ENCODE measurements around the gene XRCC6.
A peak's percentile ranks its signal among the peaks of the same experiment; 100 is the strongest.

The XRCC6 gene

DNA sequence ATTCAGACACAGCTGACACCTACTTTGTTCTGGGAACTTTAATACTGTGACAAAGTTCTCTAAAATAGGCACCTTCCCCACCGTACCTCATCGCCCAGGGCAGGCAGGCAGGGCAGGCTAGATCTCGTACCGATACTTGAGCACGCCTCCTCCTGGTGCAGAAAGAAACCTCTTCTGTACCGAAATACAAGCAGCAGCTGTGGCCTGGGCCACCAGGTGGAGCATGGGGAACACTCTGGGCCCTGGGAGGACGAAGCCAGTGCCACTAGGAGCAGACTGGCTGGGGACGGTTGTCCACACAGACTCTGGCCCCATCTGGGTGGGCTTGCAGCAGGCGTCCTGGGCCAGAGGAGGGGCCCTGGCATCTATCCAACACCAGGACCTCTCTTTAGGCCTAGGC is 44.2 kb upstream of the XRCC6 start:
- TF ChIP-seq TAF1 (IDR thresholded peaks at IDR 0.05; ENCODE audit: low read depth): no peak
- TF ChIP-seq NFIC (IDR thresholded peaks at IDR 0.05): 0 out of 2 replicates have a peak, but pooled peaks have one; percentile 16
- peak; percentile 62 for TF ChIP-seq RAD21 (IDR thresholded peaks at IDR 0.05; ENCODE audit: low read depth)
- TF ChIP-seq EGR1 (IDR thresholded peaks at IDR 0.05): no peak
- TF ChIP-seq TEAD4 (IDR thresholded peaks at IDR 0.05): no peak
- no peak for TF ChIP-seq EP300 (IDR thresholded peaks at IDR 0.05; ENCODE audit: borderline replicate concordance)
- TF ChIP-seq, protein P1, sequence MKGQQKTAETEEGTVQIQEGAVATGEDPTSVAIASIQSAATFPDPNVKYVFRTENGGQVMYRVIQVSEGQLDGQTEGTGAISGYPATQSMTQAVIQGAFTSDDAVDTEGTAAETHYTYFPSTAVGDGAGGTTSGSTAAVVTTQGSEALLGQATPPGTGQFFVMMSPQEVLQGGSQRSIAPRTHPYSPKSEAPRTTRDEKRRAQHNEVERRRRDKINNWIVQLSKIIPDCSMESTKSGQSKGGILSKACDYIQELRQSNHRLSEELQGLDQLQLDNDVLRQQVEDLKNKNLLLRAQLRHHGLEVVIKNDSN (IDR thresholded peaks at IDR 0.05): no peak

DNA sequence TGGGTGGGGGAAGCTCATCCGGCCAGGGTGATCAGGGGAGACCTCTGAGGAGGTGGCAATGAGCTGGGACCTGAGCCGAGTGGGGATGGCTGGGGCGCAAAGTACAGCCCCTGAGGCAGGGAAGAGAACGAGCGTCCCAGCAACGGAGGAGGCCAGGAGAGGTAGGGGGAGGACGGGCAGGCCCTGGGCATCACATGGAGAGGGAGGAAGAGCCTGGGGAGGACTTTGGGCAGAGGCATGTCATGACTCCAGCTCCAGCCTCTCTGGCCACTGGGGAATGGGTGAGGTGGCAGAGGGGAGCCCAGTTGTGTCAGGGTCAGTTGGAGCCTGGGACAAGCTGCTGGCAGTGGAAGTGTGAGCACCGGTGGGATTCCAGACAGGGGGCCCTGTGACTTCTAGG is 43.0 kb upstream of the XRCC6 start:
- TF ChIP-seq CREB1 (IDR thresholded peaks at IDR 0.05; ENCODE audit: low read depth) (no peak), FOXM1 (IDR thresholded peaks at IDR 0.05; ENCODE audit: borderline replicate concordance, low read depth) (no peak), TCF12 (IDR thresholded peaks at IDR 0.05; ENCODE audit: low read depth) (no peak), CEBPB (IDR thresholded peaks at IDR 0.05) (no peak), RAD21 (IDR thresholded peaks at IDR 0.05; ENCODE audit: low read depth) (no peak), TAF1 (IDR thresholded peaks at IDR 0.05; ENCODE audit: low read depth) (no peak), ZBTB7A (IDR thresholded peaks at IDR 0.05; ENCODE audit: low read depth) (no peak), EGR1 (IDR thresholded peaks at IDR 0.05) (no peak), EP300 (IDR thresholded peaks at IDR 0.05; ENCODE audit: borderline replicate concordance) (no peak), TEAD4 (IDR thresholded peaks at IDR 0.05) (no peak), NFIC (IDR thresholded peaks at IDR 0.05) (no peak), YY1 (IDR thresholded peaks at IDR 0.05; ENCODE audit: low read depth) (no peak)
- TF ChIP-seq, protein P2, sequence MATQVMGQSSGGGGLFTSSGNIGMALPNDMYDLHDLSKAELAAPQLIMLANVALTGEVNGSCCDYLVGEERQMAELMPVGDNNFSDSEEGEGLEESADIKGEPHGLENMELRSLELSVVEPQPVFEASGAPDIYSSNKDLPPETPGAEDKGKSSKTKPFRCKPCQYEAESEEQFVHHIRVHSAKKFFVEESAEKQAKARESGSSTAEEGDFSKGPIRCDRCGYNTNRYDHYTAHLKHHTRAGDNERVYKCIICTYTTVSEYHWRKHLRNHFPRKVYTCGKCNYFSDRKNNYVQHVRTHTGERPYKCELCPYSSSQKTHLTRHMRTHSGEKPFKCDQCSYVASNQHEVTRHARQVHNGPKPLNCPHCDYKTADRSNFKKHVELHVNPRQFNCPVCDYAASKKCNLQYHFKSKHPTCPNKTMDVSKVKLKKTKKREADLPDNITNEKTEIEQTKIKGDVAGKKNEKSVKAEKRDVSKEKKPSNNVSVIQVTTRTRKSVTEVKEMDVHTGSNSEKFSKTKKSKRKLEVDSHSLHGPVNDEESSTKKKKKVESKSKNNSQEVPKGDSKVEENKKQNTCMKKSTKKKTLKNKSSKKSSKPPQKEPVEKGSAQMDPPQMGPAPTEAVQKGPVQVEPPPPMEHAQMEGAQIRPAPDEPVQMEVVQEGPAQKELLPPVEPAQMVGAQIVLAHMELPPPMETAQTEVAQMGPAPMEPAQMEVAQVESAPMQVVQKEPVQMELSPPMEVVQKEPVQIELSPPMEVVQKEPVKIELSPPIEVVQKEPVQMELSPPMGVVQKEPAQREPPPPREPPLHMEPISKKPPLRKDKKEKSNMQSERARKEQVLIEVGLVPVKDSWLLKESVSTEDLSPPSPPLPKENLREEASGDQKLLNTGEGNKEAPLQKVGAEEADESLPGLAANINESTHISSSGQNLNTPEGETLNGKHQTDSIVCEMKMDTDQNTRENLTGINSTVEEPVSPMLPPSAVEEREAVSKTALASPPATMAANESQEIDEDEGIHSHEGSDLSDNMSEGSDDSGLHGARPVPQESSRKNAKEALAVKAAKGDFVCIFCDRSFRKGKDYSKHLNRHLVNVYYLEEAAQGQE (IDR thresholded peaks at IDR 0.05; ENCODE audit: low read depth): no peak
- TF ChIP-seq, protein P1 (IDR thresholded peaks at IDR 0.05): no peak
- TF ChIP-seq, protein P3, sequence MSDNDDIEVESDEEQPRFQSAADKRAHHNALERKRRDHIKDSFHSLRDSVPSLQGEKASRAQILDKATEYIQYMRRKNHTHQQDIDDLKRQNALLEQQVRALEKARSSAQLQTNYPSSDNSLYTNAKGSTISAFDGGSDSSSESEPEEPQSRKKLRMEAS (IDR thresholded peaks at IDR 0.05): no peak

DNA sequence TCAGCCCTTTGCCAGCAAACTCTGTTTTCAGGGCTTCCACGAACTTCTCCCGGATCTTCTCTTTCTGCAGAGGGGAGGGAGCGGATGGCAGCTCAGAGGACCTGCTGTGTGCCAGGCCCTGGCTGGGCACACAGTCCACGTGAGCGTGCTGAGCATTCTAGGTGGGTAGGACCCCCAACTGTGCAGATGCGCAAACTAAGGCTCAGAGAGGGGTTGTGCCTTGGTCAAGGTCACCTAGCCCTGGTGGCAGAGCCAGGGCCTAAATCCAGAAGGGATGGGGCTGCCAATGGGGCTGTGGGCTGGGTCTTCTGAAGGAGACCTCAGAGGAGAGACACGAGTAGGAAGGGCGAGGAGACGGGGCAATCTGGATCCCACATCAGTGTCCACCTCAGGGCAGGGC is 42.3 kb upstream of the XRCC6 start:
- no peak for TF ChIP-seq EGR1 (IDR thresholded peaks at IDR 0.05)
- TF ChIP-seq CEBPB (IDR thresholded peaks at IDR 0.05): no peak
- TF ChIP-seq FOXM1 (IDR thresholded peaks at IDR 0.05; ENCODE audit: borderline replicate concordance, low read depth): no peak
- TF ChIP-seq EP300 (IDR thresholded peaks at IDR 0.05; ENCODE audit: borderline replicate concordance): no peak
- TF ChIP-seq RAD21 (IDR thresholded peaks at IDR 0.05; ENCODE audit: low read depth): no peak
- no peak for TF ChIP-seq TAF1 (IDR thresholded peaks at IDR 0.05; ENCODE audit: low read depth)
- TF ChIP-seq ZBTB7A (IDR thresholded peaks at IDR 0.05; ENCODE audit: low read depth): no peak
- TF ChIP-seq TEAD4 (IDR thresholded peaks at IDR 0.05): no peak
- TF ChIP-seq, protein P1 (IDR thresholded peaks at IDR 0.05): no peak
- no peak for TF ChIP-seq YY1 (IDR thresholded peaks at IDR 0.05; ENCODE audit: low read depth)

DNA sequence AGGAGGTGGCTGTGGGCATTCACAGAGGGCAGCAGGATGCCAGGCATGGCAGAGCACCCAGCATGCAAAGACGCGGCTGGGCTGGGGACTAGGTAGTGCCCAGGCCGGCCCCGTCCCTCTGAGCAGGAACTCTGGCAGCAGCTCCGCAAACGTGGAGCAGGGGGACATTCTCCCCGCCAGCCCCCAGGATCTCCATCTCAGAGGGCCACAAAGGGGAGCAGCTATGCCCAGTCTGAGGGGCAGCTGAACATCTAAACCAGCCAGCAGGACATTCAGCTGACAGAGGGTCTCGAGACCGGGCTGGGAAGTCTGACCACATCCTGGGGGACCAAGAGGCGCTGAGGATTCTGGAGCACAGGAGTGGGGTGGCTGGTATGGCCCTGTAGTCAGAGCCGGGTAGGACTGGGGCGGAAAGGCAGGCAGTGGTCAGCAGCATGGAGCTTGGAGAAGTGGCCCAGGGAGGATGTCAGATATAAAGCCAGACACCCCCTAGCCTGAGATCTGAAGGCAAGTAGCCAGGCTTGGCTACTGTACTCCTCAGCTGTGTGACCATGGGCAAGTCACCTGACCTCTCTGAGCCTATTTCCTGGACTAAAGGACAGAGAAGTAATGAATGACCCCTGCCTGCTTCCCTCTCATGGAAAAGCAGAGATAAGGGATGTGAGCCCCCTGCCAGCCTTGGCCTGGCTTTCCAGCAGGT is 41.6 kb upstream of the XRCC6 start:
- TF ChIP-seq, protein P3 (IDR thresholded peaks at IDR 0.05): no peak
- no peak for TF ChIP-seq YY1 (IDR thresholded peaks at IDR 0.05; ENCODE audit: low read depth)
- no peak for TF ChIP-seq CREB1 (IDR thresholded peaks at IDR 0.05; ENCODE audit: low read depth)
- no peak for TF ChIP-seq TAF1 (IDR thresholded peaks at IDR 0.05; ENCODE audit: low read depth)
- no peak for TF ChIP-seq EGR1 (IDR thresholded peaks at IDR 0.05)
- no peak for TF ChIP-seq TEAD4 (IDR thresholded peaks at IDR 0.05)
- TF ChIP-seq FOXM1 (IDR thresholded peaks at IDR 0.05; ENCODE audit: borderline replicate concordance, low read depth): no peak
- TF ChIP-seq RAD21 (IDR thresholded peaks at IDR 0.05; ENCODE audit: low read depth): no peak
- TF ChIP-seq, protein P2 (IDR thresholded peaks at IDR 0.05; ENCODE audit: low read depth): no peak
- TF ChIP-seq EP300 (IDR thresholded peaks at IDR 0.05; ENCODE audit: borderline replicate concordance): no peak
- TF ChIP-seq TCF12 (IDR thresholded peaks at IDR 0.05; ENCODE audit: low read depth): no peak
- no peak for TF ChIP-seq NFIC (IDR thresholded peaks at IDR 0.05)
- TF ChIP-seq, protein P1 (IDR thresholded peaks at IDR 0.05): no peak
- TF ChIP-seq CEBPB (IDR thresholded peaks at IDR 0.05): no peak
- no peak for TF ChIP-seq ZBTB7A (IDR thresholded peaks at IDR 0.05; ENCODE audit: low read depth)

DNA sequence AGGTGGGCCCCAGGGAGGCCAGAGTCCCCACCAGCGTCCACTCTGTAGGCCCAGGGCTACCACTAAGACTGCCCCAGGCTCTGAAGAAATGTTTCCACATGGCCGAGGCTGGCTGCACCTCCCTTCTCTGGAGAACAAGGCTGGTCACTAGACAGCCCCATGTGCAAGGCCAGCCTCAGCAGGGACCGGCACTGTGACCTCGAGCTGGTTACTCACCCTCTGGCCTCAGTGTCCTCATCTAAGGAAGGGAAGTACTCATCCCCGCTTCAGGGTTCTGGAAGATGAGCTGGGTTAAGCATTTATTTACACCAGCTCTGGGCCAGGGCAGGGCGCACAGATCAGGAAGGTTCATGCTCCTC is 41.1 kb upstream of the XRCC6 start:
- no peak for TF ChIP-seq TAF1 (IDR thresholded peaks at IDR 0.05; ENCODE audit: low read depth)
- TF ChIP-seq TCF12 (IDR thresholded peaks at IDR 0.05; ENCODE audit: low read depth): no peak
- TF ChIP-seq ZBTB7A (IDR thresholded peaks at IDR 0.05; ENCODE audit: low read depth): no peak
- TF ChIP-seq FOXM1 (IDR thresholded peaks at IDR 0.05; ENCODE audit: borderline replicate concordance, low read depth): no peak
- no peak for TF ChIP-seq CEBPB (IDR thresholded peaks at IDR 0.05)
- TF ChIP-seq CREB1 (IDR thresholded peaks at IDR 0.05; ENCODE audit: low read depth): no peak
- no peak for TF ChIP-seq RAD21 (IDR thresholded peaks at IDR 0.05; ENCODE audit: low read depth)
- no peak for TF ChIP-seq YY1 (IDR thresholded peaks at IDR 0.05; ENCODE audit: low read depth)
- TF ChIP-seq, protein P1 (IDR thresholded peaks at IDR 0.05): no peak
- no peak for TF ChIP-seq EGR1 (IDR thresholded peaks at IDR 0.05)
